Fibroblast of skin of left quadriceps (primary cell): Measurements from ENCODE around the gene STAT3.
"Not testable (repeated sequence)": the region's sequence is repeated elsewhere in the genome, so short reads cannot be mapped to it uniquely, and the experiment has no call there.

Experiments used
- DNase-seq, 2 experiments: peaks; one replicate each; pipeline ENCODE4 v3.0.0-alpha.2; 2013; ENCODE audit warnings: low read depth in 2 of 2

Gene STAT3

DNA sequence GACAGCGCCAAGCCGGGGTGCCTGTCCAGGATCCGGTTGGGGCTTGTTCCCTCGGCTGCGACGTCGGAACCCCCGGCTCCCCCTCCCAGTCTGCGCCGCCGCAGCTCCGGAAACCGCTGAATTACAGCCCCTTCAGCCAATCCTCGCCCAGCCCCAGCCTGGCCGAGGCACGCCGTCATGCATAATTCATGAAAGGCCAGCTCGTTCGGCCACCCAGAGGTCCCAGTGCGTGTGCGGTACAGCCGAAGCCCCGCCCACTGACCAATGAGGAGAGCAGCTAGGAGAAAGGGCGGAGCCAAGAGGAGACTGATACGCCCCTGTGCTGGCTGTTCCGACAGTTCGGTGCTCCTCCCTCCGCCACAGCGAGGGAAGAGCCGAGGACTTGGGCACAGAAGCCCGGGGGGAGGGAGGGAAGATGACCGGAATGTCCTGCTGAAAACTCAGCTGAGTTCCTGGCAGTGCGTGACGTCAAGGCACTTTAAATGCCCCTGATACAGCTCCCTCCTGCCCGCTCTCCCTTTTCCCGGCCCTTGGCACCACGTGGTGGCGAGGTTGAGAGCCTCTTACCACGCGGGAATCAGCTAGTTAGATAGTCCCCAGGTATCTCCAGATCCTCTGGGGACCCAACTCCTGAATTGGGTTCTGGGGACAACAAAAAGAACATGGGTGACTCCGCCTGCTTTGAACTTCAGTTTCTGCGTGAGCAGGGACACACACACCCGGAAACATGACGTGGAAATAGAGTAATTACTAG is at the start of gene STAT3:
Gene STAT3 (minus strand): TSS at position 62 of the 754 bp plus-strand sequence. CDS start 39,926 bp downstream, outside the sequence.
- DNase-seq, result peak; percentile 100

DNA sequence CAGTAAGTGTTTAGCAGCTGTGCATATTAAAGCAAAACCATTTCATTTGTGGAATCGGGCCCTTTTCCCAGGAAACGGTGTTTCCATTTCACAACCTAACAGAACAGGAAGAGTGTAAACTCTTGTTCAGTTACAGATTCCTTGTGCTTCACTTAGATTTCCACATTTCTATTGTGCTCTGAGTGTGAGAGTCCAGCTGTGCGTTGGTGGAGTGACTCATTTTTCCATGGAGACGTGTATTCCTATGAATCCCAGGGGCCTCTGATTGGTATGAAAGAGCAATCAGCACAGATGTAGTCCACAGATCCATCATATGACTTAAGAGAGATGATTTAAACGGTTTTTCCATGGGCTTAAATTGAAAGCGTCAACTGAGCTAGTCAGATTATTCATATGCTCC is 48.1 kb upstream of the STAT3 start:
- peak; percentile 97 to 98 for DNase-seq

DNA sequence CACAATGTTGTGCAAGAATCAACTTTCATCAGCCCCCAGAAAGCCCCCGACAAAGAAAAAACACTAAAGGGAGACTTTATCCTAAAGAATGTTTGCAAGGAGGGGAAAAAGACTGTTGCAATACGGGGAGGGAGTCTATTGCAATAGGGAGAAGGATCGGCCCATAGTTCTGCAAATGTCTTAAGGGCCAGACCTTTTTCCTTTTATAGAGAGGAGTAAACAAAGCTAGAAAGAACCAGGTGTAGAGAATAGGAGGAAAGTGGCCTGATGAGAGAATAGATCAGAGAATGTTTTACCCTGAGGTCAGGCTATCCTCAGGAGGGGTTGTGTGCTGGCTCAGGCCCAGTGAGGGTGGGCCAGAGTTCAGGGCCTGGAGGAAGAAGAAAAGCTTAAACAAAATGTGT is 43.5 kb upstream of the STAT3 start:
- no peak for DNase-seq

DNA sequence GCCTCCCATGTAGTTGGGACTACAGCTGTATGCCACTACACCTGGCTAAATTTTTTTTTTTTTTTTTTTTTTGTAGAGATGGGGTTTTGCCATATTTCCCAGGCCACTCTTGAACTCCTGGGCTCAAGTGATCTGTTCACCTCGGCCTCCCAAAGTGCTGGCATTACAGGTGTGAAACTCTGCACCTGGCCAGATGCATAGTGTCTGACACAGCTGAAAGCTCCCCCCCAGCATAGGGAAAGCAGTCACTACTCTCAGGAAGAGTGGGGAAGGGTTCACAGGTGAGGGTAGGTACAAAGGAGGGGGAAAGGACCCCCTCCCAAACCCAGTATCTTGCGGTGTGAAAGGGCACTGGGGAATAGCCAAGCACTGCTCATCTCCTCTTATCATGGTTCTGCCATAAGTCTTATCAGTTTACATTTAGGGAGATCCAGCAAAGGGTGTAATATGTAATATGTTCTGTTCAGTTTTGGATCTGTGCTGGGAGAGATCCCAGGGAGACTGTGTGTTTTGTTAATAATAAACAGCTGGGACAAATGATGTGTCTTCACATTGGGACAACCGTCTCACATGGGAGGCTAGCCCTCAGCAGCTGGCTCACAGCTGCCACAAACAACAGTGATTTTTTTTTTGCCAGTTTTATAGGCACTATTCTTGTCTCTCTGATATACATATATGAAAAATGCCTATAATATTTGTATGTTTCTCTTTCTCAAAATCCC is 41.6 kb upstream of the STAT3 start:
- DNase-seq, result no peak

DNA sequence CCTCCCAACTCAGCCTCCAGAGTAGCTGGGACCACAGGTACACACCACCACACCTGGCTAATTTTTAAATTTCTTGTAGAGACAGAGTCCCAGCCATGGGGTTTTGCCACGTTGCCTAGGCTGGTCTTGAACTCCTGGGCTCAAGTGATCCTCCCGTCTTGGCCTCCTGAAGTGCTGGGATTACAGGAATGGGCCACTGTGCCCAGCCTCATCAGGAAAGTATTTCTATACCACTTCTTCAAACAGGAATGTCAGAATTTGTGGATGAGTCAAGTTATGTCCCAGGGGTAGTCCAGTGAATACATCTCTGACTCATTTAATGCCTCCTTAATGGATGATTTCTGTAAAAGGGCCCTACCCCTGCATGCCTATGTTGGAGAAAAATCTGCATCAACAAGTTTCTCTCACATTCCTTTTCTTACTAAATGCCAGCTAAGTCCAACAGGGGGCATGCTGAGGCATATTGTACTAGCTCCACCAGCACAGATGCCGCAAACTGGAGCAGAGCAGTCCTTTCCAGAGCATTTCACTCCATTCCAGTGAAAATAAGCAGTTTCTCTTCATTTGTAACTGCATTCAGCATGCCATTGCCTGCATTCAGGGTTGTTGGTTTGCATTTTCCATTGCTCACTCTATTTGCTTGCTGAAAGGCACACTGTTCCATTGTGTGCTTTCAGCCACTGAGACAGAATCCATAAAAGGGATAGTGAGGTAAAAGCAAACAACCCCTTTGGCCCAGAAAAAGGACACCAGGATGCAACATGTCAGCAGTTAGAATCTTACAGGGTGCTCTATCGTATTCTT is 40.1 kb upstream of the STAT3 start:
- DNase-seq, result peak; percentile 99

DNA sequence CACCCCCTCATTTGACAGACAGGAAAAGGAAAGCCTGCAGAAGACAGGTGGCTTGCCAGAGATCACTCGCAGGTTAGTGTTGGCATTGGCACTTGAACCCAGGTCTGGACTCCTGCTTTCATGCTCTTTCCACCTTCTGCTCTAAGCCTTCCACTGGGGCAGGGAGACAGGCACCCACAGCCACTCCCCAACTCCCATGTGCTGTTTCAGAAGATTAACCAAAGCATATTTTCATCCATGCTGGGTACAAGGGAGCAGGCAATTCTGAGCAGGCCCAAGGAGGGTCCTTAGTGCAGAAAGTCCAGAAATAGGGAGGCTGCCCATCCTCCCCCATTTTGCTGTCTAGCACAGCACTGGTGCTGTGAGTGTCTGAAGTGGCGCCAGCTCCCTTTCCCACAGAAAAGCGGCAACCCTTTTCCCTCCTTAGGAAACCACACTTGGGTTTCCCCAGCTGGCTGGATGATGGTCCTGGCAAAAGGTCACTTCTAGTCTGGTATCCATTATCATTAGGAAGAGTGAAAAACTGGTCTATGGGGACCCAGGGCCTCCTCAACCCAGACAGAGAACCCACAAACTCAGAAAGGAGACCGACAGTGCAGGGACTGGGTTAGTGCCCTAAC is 36.9 kb upstream of the STAT3 start:
- DNase-seq, result no peak

DNA sequence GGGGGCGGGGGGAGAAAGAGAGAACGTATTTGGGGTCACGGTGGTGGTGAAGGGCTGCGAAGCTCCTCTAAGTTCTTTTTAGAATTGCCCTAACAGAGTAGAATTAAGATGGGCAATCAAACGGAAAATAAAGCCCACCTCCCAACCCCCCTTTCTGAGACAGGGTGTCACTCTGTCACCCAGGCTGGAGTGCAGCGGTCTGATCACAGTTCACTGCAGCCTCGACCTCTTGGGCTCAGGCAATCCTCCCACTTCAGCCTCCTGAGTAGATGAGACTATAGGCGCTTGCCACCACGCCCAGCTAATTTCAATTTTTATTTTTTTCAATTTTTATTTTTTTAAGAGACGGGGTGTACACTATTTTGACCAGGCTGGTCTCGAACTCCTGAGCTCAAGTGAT is 35.5 kb upstream of the STAT3 start:
- no peak for DNase-seq

DNA sequence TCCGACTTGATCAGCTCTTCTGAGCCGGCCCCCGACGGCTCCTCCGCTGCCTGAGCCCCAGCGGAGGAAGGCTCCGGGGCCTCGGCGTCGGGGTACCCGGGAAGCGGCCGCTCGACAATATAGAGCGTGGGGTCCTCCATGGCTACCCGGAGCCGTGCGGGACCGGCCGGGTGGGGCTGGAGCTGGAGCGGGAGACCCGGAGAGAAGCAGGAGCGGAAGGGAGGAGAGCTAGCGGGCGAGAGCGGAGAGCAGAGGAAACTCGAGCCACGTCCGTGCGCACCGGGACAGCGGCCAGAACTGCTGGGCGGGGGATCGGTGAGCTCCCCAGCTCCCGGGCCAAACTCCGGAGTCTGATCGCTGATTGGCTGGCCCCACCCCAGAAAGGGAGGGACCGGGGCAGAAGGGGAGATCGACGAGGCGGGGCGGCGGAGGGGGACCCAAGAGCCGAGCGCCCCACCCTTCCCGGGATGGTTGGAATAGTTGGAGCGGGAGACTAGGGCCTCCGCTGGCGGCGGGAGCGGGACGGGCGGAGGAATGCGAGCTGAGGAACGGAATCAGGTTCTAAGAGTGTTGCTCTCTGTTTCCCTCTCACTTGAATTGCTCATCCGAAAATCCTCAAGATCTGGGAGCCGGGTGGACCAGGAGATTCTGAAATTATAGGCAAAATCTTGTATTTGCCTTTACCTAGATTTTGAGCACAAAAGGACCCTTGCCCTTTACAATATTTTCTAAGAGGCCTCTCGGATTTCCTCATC is 34.9 kb upstream of the STAT3 start, which contains the start of gene CAVIN1:
Gene CAVIN1 (minus strand): TSS at position 299 of the 755 bp plus-strand sequence. CDS start 159 bp downstream, at position 140.
- peak; percentile 99 for DNase-seq

DNA sequence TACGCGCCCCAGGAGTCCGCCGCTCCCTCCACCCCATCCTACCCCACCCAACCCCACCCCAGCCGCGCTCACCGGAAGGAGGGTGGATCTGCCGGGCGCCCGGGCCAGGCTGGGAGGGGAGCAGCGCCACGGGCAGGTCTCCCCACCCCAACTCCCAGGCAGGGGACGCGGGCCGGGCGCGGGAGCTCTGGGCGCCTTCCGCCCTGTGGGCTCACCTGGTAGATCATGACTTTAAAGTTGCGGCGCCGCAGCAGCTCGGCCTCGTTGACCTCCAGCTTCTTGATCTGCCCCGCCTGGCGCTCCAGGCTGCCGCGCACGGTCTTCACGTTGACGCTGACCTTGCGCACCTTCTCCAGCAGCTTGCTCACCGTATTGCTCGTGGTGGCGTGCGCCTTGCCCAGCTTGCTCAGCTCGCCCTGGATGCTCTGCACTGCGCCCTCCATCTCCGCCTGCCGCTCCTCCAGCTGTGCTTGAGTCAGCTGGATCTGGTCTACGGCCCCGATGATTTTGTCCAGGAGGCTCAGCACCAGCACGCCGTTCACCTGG is 34.2 kb upstream of the STAT3 start:
- DNase-seq, result no peak

DNA sequence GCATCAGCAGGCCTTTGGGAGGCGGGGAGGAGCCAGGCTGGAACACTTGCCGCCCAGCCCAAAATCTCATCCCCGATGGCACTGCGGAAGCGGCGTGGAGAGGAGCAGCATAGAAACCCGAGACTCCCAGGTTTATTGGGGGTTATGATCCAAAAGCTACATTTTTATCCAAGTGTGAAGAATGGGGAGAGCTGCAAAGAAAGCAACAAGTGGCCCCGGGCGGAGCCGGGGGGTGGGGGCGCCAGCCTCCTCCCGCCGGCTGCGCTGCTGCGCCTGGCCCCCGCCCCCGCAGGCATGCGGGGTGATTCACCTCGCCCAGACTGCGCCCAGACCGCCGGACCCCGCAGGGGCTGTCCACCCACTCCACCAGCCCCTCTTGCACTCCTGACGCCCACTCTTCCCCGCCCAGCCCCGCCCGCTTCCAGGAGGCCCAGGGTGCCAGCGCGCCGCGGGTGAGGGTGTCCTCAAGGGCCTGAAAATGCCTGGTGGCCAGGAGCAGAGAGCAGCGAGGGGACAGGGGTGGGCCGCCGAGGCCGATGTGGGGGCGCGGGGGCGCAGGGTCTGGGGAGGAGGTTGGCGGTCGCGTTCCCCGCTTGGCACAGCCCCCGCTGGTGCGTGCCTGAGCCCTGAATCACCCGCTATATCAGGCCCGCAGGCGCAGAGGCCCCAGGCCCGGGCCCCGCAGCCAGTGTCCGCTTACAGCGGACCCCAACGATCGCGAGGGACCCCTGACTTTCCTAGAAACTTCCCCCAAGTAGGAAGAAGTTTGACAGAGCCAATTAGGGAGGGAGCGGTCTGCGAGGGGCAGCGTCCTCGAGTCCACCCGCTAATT is 33.5 kb upstream of the STAT3 start:
- no peak for DNase-seq

DNA sequence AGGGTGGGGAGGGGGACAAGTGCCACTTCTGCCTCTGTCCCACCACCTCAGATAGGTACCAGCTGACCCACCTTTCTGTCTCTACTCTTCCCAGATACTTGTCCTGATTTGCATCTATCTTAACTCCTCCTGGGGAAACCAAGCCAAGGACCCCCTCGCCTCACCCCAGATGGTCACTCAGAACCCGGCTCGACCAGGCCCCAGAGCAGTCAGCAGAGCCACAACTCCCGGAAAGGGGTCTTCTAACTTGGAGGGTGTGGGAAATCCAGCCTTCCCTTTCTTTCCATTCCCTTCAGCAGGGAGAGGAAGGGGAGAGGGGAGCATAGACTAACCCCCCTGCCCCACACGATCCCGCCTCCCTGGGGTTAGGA is 32.9 kb upstream of the STAT3 start:
- no peak for DNase-seq

DNA sequence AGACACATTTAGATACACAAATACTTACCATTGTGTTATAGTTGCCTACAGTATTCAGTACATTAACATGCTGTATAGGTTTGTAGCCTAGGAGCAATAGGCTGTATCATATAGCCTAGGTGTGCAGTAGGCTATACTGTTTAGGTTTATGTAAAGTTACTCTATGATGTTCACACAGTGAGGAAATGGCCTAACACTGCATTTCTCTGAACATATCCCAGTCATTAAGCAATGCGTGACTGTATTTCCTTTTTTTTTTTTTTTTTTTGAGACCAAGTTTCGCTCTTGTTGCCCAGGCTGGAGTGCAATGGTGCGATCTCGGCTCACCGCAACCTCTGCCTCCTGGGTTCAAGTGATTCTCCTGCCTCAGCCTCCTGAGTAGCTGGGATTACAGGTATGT is 29.7 kb upstream of the STAT3 start:
- DNase-seq, result not testable (repeated sequence)

DNA sequence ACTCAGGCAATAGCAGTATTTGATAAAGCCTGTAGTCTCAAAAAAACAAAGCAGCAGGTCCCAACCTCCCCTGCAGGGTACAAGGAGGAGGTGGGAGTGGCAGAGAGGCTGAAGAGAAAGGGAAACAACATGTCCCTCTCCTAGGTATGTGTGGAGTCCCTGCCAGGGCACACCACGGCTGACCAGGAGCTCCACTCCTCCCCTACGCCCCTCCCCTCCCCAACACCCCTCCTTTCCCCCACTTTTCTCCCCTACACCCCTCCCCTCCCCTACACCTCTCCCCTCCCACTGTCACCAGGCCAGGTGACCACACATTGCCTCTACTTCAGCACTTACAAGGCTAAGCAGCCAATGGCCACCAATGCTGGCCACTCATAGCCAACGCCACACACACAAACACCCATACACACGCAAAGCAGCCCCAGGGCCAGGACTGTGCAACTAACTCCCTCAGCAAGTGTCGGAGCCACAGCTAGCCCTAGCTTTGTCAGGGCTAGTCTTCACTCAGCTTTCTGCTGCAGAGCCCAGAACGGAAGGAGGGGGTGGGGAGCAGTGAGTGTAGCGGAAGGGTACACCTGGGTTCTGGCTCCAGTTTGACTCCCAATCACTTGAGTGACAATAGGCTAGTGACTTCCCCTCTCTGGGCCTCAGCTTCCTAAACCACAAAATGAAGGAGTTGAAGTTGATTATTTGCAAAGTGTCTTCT is 26.6 kb upstream of the STAT3 start:
- no peak for DNase-seq

DNA sequence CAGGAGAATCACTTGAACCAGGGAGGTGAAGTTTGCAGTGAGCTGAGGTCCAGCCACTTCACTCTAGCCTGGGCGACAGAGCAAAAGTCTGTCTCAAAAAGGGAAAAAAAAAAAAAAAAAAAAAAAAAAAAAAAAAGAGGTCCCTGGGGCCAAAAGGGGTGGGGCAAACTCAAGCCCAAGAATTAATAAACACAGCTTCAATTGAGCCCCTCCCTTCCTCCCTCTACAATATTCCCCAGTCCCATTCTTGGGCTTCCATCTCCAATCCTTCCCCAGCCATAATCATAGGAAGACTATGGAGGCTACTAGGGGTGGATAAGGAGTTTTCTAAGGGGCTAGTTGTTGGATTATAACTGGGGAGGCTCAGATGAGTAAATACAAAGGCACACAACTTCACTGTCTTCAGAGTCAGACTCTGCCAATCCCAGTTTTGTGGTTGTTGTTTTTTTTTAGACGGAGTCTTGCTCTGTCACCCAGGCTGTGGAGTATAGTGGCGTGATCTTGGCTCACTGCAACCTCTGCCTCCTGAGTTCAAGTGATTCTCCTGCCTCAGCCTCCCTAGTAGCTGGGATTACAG is 25.3 kb upstream of the STAT3 start:
- DNase-seq, result no peak

DNA sequence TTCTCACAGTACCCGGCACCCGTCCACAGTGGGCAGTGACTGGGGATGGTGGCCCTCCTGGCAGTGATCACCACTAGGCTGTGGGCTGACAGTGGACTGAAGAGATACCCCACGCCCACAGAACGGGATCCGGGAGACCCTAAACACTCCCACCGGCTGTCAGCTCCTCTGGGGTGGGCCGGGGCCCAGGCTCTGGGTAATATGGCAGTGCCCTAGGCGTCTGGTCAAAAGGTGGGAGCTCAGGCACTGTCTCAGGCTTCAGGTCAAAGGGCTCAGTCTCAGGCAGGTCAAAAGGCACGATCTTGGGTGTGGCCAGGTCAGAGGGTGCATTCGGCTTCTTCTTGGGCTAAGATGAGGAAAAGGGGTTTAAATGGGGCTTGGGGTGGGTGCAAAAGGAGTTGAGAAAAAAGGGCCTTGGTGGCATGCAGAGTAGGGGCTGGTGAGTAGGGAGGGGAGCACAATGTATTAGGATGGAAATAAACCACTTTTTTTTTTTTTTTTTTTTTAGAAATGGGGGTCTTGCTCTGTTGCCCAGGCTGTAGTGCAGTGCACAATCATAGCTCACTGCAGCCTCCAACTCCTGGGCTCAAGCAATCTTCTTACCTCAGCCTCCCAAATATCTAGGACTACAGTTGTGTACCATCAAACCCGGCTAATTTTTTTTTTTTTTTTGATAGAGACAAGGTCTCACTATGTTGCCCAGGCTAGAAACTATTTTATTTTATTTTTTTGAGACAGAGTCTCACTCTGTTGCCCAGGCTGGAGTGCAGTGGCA is 23.9 kb upstream of the STAT3 start:
- no peak for DNase-seq

DNA sequence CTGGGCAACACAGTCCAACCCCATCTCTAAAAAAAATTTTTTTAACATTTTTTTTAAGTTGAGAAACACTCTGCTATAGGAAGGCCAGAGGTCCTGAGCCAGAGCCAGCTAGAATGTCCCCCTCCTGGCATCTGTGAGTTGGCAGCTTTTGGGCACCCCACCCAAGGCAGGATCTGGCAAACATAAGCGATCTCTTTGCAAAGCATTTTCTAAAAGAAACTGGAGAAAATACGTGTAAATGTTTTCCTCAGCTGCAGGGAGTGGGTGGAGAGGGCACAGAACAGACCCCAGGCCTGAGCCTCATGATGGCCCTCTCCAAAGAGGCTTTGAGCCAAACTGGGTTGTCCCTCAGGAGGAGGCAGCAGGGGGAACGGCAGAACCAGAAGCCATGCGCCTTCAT is 23.1 kb upstream of the STAT3 start:
- DNase-seq, result no peak

DNA sequence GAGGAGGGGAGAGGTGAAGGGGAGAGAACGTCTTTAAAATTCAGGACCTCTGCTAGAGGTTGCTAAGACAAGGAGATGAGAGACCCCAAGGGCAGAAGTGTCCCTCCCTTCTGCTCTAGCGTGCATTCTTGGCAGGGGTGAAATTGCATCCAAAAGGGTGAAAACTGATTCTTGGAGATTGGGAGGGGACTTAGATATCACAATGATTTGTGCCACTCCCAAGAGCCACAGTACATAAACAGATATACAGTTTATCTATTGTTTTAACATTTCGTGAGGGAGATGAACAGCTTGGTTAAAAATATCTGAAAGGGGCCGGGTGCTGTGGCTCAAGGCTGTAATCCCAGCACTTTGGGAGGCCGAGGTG is 22.1 kb upstream of the STAT3 start:
- no peak for DNase-seq
